K562 (cell line): ENCODE measurements around the gene HPD. TPM values are rescaled to one million over a fixed set of nuclear protein-coding genes. Genes with fewer than 3 reads are reported as not detected.
A peak's percentile ranks its signal among the peaks of the same experiment; 100 is the strongest.

ENCODE experiments used
- BCOR ChIP-seq: fragments of 450-650 bp; IDR thresholded peaks from 2 replicates; pipeline ENCODE4 v1.6.1; 2016
- CEBPG ChIP-seq, 3 experiments: fragments of 200-800 bp in 1 of 3; sonication (Bioruptor generic) in 1 of 3; sonication (generic) in 1 of 3; formaldehyde crosslinking in 1 of 3; IDR thresholded peaks in 2 of 3; conservative IDR thresholded peaks in 1 of 3; 2 replicates each; pipeline versions ENCODE4 v1.6.1 to v1.8.0; 2016 to 2022; ENCODE audit warnings: missing compliant biosample characterization in 2 of 3, missing genetic modification characterization in 2 of 3, mild to moderate bottlenecking in 1 of 3, missing genetic modification reagents in 1 of 3
- CTBP1 ChIP-seq: fragments of 450-650 bp; IDR thresholded peaks from 2 replicates; pipeline ENCODE4 v1.6.1; 2016; ENCODE audit warnings: borderline replicate concordance
- FOXK2 ChIP-seq, 2 experiments: fragments of 450-650 bp; IDR thresholded peaks in 1 of 2; conservative IDR thresholded peaks in 1 of 2; 2 replicates each; pipeline ENCODE4 v1.6.1; 2016; ENCODE audit warnings: low read depth in 2 of 2, mild to moderate bottlenecking in 1 of 2
- HDAC2 ChIP-seq: fragments of 450-650 bp; IDR thresholded peaks from 2 replicates; pipeline ENCODE4 v1.6.1; 2016; ENCODE audit warnings: mild to moderate bottlenecking
- MAX ChIP-seq: sonication (generic); formaldehyde crosslinking; IDR thresholded peaks from 2 replicates; pipeline ENCODE4 v1.9.0; 2022; ENCODE audit warnings: mild to moderate bottlenecking, missing genetic modification reagents
- MCM5 ChIP-seq: fragments of 450-650 bp; IDR thresholded peaks from 2 replicates; pipeline ENCODE4 v1.6.1; 2016; ENCODE audit warnings: low read depth
- MYBL2 ChIP-seq, 2 experiments: fragments of 450-650 bp in 1 of 2; sonication (generic) in 1 of 2; formaldehyde crosslinking in 1 of 2; IDR thresholded peaks; 2 replicates each; pipeline versions ENCODE4 v1.6.1 to v1.8.1; 2017 to 2022; ENCODE audit warnings: borderline replicate concordance in 1 of 2, inconsistent platforms in 1 of 2, low read depth in 1 of 2, mild to moderate bottlenecking in 1 of 2, missing genetic modification reagents in 1 of 2, moderate library complexity in 1 of 2
- NR2C1 ChIP-seq, 2 experiments: fragments of 450-650 bp; IDR thresholded peaks; 2 replicates each; pipeline ENCODE4 v1.6.1; 2017; ENCODE audit warnings: mild to moderate bottlenecking in 2 of 2, antibody characterized with exemption in 1 of 2, inconsistent platforms in 1 of 2, missing compliant biosample characterization in 1 of 2, missing genetic modification characterization in 1 of 2
- PTRF ChIP-seq: fragments of 450-650 bp; IDR thresholded peaks from 2 replicates; pipeline ENCODE4 v1.6.1; 2016; ENCODE audit warnings: mild to moderate bottlenecking, missing genetic modification characterization, missing compliant biosample characterization
- PTTG1 ChIP-seq: fragments of 450-650 bp; IDR thresholded peaks from 2 replicates; pipeline ENCODE4 v1.6.1; 2016; ENCODE audit warnings: low read depth, mild to moderate bottlenecking, missing genetic modification characterization, missing compliant biosample characterization
- RBFOX2 ChIP-seq: fragments of 200-400 bp; formaldehyde crosslinking; IDR thresholded peaks from 2 replicates; pipeline ENCODE4 v1.6.1; 2017; ENCODE audit warnings: low read depth, mild to moderate bottlenecking, low read length, moderate library complexity
- RFX7 ChIP-seq: fragments of 250-450 bp; sonication (Bioruptor Pico); IDR thresholded peaks from 2 replicates; pipeline ENCODE4 v1.5.1; 2021; ENCODE audit warnings: mild to moderate bottlenecking
- TAF1 ChIP-seq: IDR thresholded peaks from 2 replicates; pipeline ENCODE4 v1.6.1; 2011; ENCODE audit warnings: mild to moderate bottlenecking, low read length, moderate library complexity; ENCODE audit not compliant: insufficient read depth, control insufficient read depth, severe bottlenecking; ENCODE audit errors: extremely low read depth
- TCF7L2 ChIP-seq: fragments of 150-350 bp; IDR thresholded peaks from 2 replicates; pipeline ENCODE4 v1.6.1; 2016; ENCODE audit warnings: low read depth, mild to moderate bottlenecking, low read length, moderate library complexity
- ZFP36 ChIP-seq: fragments of 150-350 bp; IDR thresholded peaks from 2 replicates; pipeline ENCODE4 v1.6.1; 2018; ENCODE audit warnings: low read length, low read depth; ENCODE audit not compliant: partially characterized antibody
- ZNF121 ChIP-seq: sonication (generic); formaldehyde crosslinking; conservative IDR thresholded peaks from 2 replicates; pipeline ENCODE4 v1.8.0; 2022; ENCODE audit warnings: missing genetic modification reagents
- ZNF165 ChIP-seq: fragments of 250-450 bp; sonication (Bioruptor Pico); IDR thresholded peaks from 2 replicates; pipeline ENCODE4 v1.4.0; 2020; ENCODE audit warnings: borderline replicate concordance
- ZNF24 ChIP-seq: fragments of 450-650 bp; IDR thresholded peaks from 2 replicates; pipeline ENCODE4 v1.6.1; 2016
- ZNF707 ChIP-seq: fragments of 250-450 bp; sonication (Bioruptor Pico); conservative IDR thresholded peaks from 2 replicates; pipeline ENCODE4 v1.8.0; 2022; ENCODE audit warnings: inconsistent platforms, mild to moderate bottlenecking, moderate library complexity
- ZNF76 ChIP-seq: fragments of 250-450 bp; sonication (Bioruptor Pico); IDR thresholded peaks from 2 replicates; pipeline ENCODE4 v1.4.0; 2020; ENCODE audit warnings: mild to moderate bottlenecking, moderate library complexity, borderline replicate concordance
- polyA plus RNA-seq, 8 experiments: library from polyadenylated mRNA; depleted of rRNA in 4 of 8; stranded (reverse) in 5 of 8; unstranded in 3 of 8; fragments of >200 nt; fragmentation: Nextera tagmentation in 2 of 8; fragmentation: Illumina TruSeq in 1 of 8; extraction: Ambion mirVana in 2 of 8; extraction: Trizol in 1 of 8; gene quantifications; 2 replicates each; pipeline versions ENCODE4 v1.2.1 to v1.2.3, GENCODE V29; 2011 to 2014; ENCODE audit warnings: inconsistent platforms in 1 of 8, missing spikeins in 1 of 8
- total RNA-seq, 7 experiments: library from RNA; depleted of rRNA in 6 of 7; stranded (reverse); fragments of >200 nt in 6 of 7; fragmentation: Illumina TruSeq in 2 of 7; extraction: Trizol in 2 of 7; gene quantifications; 2 replicates each; pipeline versions ENCODE4 v1.2.1 to v1.2.3, GENCODE V29; 2011 to 2021; ENCODE audit warnings: low replicate concordance in 1 of 7
- TF ChIP-seq, protein P1 (sequence below): fragments of 450-650 bp; IDR thresholded peaks from 2 replicates; pipeline ENCODE4 v1.6.1; 2018; ENCODE audit warnings: mild to moderate bottlenecking, low read depth; ENCODE audit not compliant: partially characterized antibody
- TF ChIP-seq, protein P2 (sequence below): fragments of 250-450 bp; sonication (Bioruptor Pico); IDR thresholded peaks from 2 replicates; pipeline ENCODE4 v1.8.0; 2022; ENCODE audit warnings: moderate library complexity, mild to moderate bottlenecking, inconsistent platforms

The HPD gene
- total and polyA plus RNA-seq, 9 of the 15 experiments (the other 6 are each of a cell fraction or from before 2014, with no cell fraction given), result 0.06 to 0.29 (median 0.07) TPM; not detected in 4

- TF ChIP-seq, protein P1, sequence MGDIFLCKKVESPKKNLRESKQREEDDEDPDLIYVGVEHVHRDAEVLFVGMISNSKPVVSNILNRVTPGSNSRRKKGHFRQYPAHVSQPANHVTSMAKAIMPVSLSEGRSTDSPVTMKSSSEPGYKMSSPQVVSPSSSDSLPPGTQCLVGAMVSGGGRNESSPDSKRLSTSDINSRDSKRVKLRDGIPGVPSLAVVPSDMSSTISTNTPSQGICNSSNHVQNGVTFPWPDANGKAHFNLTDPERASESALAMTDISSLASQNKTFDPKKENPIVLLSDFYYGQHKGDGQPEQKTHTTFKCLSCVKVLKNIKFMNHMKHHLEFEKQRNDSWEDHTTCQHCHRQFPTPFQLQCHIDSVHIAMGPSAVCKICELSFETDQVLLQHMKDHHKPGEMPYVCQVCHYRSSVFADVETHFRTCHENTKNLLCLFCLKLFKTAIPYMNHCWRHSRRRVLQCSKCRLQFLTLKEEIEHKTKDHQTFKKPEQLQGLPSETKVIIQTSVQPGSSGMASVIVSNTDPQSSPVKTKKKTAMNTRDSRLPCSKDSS, result no peak
- TF ChIP-seq, protein P2, sequence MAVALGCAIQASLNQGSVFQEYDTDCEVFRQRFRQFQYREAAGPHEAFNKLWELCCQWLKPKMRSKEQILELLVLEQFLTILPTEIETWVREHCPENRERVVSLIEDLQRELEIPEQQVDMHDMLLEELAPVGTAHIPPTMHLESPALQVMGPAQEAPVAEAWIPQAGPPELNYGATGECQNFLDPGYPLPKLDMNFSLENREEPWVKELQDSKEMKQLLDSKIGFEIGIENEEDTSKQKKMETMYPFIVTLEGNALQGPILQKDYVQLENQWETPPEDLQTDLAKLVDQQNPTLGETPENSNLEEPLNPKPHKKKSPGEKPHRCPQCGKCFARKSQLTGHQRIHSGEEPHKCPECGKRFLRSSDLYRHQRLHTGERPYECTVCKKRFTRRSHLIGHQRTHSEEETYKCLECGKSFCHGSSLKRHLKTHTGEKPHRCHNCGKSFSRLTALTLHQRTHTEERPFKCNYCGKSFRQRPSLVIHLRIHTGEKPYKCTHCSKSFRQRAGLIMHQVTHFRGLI (CRISPR knock-in tag), result no peak
- TF ChIP-seq ZNF121 (no peak), ZNF76 (CRISPR knock-in tag) (no peak), TAF1 (no peak), BCOR (peak; percentile 59), MAX (no peak), RBFOX2 (peak; percentile 10; the same call in 1 of the 2 replicates), CTBP1 (no peak), CEBPG (CRISPR knock-in tag; IDR thresholded peaks at IDR 0.05) (peak; percentile 76; the same call in 1 of the 2 replicates), CEBPG (tag; conservative IDR thresholded peaks at IDR 0.05 in 1 of 2, IDR thresholded peaks at IDR 0.05 in 1 of 2) (peak in 1 of 2 experiments; percentile 33; a peak in 2 of 4 replicates), MCM5 (no peak), ZFP36 (peak; percentile 69), PTTG1 (tag) (no peak), HDAC2 (no peak), MYBL2 (IDR thresholded peaks at IDR 0.05; ENCODE audit: low read depth) (no peak), MYBL2 (CRISPR knock-in tag; IDR thresholded peaks at IDR 0.05; ENCODE audit: borderline replicate concordance) (no peak), NR2C1 (IDR thresholded peaks at IDR 0.05) (no peak), NR2C1 (tag; IDR thresholded peaks at IDR 0.05) (peak; percentile 25; the same call in 1 of the 2 replicates), ZNF165 (no peak), FOXK2 (conservative IDR thresholded peaks at IDR 0.05 in 1 of 2, IDR thresholded peaks at IDR 0.05 in 1 of 2; ENCODE audit: low read depth in 2 of 2) (no peak), ZNF24 (0 out of 2 replicates have a peak, but pooled peaks have one; percentile 50), RFX7 (CRISPR knock-in tag) (no peak), ZNF707 (no peak), TCF7L2 (no peak), PTRF (tag) (no peak)
Measured at GRCh38 chr12:121812921-121813896, 45.5 kb downstream of the HPD start (continued).
